Fibroblast of mammary gland (primary cell): ENCODE results near the gene LIMS1.

Experiments used
- DNase-seq: peaks from one replicate; pipeline ENCODE4 v3.0.0-alpha.2; 2010; ENCODE audit warnings: low read depth
- H3K4me3 ChIP-seq: 2 replicates; pipeline ENCODE4 v1.5.1; 2011; ENCODE audit warnings: low read depth, mild to moderate bottlenecking, low read length, moderate library complexity; ENCODE audit not compliant: control insufficient read depth
- TF ChIP-seq, protein P1 (sequence below): conservative IDR thresholded peaks from 2 replicates; pipeline ENCODE4 v1.5.1; 2011; ENCODE audit warnings: low read depth, low read length, inconsistent platforms; ENCODE audit not compliant: control insufficient read depth, insufficient read depth

The LIMS1 gene

DNA sequence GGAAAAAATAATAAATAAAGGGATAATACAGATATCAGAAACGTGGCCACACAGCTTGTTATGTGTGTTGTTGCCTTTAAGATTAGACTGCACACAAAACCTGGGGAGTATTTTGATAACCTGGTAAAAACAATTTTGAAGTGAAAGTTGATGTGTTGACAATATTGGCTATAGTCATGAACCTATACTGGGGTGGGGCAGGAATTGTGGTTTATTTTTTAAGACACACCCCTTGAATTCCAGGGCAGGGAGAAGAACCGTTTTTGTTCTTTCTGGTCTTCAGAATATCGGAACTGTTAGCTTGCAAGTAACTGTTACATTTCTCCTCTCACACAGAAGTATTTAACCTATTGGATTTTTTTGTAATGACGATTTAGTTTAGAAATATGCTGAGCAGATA is 80.4 kb downstream of the LIMS1 start:
- H3K4me3 ChIP-seq, result no peak overlapping the region
- TF ChIP-seq, protein P1, sequence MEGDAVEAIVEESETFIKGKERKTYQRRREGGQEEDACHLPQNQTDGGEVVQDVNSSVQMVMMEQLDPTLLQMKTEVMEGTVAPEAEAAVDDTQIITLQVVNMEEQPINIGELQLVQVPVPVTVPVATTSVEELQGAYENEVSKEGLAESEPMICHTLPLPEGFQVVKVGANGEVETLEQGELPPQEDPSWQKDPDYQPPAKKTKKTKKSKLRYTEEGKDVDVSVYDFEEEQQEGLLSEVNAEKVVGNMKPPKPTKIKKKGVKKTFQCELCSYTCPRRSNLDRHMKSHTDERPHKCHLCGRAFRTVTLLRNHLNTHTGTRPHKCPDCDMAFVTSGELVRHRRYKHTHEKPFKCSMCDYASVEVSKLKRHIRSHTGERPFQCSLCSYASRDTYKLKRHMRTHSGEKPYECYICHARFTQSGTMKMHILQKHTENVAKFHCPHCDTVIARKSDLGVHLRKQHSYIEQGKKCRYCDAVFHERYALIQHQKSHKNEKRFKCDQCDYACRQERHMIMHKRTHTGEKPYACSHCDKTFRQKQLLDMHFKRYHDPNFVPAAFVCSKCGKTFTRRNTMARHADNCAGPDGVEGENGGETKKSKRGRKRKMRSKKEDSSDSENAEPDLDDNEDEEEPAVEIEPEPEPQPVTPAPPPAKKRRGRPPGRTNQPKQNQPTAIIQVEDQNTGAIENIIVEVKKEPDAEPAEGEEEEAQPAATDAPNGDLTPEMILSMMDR, result no peak
- DNase-seq, result no peak

DNA sequence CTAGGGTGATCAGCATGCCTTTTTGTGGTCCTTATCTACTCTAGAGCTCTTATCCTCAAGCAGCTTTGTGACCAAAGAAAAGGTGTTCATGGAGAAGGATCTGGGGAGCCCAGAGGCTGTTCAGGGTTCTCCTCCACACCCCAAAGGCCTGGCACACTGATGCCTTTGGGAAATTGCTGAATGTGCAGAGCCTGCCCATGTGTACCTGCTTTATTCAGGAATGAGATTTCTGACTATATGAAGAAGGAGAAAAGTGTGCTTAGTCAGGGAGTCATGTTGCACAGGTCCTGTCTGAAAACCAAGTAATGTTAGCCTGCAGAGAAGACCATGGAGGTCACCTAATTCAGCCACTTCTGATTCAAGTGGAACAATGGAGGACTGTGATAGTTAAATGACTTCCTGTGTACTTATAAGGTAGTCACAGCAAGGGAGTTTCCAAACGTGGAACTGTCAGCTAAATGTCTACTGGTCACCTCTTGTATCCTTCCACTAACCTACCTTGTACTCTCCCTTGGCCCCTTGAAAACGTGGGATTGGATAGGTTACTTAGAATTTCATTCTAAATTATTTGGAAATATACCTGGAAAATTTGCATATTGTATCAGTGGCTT is 81.3 kb downstream of the LIMS1 start:
- TF ChIP-seq, protein P1, result no peak
- DNase-seq, result no peak
- no peak overlapping the region for H3K4me3 ChIP-seq

DNA sequence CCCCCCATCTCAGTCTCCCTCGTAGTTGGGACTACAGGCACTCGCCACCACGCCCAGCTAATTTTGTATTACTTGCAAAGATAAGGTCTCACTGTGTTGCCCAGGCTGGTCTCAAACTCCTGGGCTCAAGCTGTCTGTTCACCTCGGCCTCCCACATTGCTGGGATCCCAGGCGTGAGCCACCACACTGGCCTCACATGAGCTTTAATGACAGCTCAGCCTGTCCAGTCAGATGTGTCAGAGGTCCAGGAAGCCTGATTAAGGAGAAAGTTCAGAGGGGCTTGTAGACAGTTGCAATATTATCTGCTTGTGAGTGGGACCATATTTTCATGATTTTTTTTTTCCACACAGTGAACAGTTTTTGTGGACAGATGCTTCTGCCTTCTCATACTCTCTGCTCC is 82.0 kb downstream of the LIMS1 start:
- H3K4me3 ChIP-seq, result no peak overlapping the region
- DNase-seq, result no peak
- TF ChIP-seq, protein P1, result no peak

DNA sequence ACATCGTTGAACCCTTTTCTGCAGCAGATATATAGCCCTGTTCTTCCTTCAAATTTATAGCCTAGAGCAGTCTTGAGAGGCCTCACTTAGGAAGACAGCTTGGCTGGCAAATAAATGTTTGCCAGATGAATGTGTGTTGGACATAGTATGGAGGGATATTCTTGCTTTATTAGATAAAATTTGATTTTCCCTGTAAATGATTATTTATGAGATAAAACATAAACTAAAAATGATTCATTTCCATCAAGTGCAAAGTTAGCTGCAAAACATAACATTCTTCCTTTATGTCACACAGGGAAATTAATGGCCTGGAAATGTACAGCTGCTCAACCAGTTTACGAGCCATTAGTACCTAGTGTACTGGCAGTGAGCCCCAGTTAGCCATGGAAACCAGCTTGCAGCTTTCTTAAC is 82.5 kb downstream of the LIMS1 start:
- TF ChIP-seq, protein P1, result no peak
- no peak overlapping the region for H3K4me3 ChIP-seq
- DNase-seq, result peak; percentile 57

DNA sequence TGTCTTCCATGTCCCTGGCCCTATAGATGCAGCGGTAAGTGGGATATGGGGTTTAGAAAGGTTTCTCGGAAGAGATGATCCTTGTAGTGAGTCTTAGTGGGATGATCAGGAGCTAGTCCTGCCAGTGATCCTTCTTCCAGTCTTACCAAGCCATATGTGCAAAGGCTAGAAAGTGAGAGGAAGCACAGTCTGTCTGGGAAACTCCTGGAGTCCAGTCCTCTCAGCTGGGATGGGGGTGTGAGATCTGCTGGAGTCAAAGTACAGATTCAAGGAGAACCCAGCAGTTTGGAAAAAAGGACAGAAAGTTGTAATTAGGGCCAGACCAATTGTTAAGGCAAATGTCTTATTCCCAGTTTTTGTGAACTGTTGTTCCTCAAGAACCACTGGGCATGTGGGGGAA is 83.3 kb downstream of the LIMS1 start:
- TF ChIP-seq, protein P1, result no peak
- no peak for DNase-seq
- H3K4me3 ChIP-seq, result no peak overlapping the region

DNA sequence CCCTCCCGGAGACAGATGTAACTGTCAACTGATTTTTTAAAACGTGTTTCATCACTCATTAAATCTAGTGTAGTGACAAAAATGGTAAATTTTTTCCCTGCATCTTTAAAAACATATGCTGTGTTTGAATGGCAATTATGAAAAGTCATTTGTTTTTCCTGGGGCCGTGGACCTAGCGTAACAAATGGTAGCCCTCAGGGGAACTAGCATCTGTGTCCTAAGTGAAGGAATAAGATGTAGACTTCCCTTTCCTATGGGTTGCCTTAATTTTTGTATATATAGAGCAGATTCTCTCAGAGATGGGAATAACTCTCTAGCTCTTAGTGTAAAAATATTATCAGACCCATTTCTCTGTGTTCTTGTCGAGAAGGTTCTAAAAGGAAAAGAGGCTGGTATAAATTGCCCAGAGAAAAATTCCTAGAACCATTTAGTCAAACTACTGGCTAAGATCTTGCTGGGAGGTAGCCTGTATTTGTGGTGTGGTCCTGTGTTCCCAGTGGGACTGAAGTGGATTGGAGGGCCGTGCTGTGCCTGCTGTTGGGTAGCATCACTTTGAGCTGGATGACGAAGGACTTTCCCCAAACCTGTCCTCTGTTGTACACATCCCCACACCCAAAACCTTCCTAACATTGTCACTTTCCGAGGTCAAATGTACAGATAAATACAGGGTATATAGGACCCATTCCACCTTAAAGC is 85.8 kb downstream of the LIMS1 start:
- H3K4me3 ChIP-seq, result no peak overlapping the region
- no peak for DNase-seq
- TF ChIP-seq, protein P1, result no peak
